GM19467 (cell line): ENCODE measurements around the gene FAM240A.
"Not testable (repeated sequence)": the region's sequence is repeated elsewhere in the genome, so short reads cannot be mapped to it uniquely, and the experiment has no call there.

Source experiments
- ATAC-seq: cut with Tn5 transposase; IDR thresholded peaks from one replicate; pipeline ENCODE4 v1.9.1; 2021; ENCODE audit warnings: mild to moderate bottlenecking, moderate library complexity; ENCODE audit not compliant: unreplicated experiment

Gene FAM240A

DNA sequence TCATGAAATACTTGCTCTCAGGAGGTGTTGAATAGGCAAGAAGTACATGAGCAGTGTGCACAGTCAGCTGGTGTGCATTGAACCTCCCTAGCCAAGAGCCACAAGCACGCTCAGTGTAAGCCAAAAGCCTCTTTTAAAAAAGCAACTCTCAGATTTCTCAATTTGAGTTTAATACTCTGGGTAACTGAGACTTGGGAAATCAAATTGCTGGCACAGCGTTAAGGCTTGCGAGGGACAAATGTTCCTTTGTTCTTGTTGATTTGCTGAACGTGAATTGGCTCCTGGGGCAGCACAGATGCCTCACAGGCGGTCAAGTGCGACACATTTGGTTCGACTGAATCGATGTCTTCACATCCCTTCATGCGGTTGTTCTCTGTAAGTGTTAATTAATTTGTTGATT is at the start of gene FAM240A:
TSS of gene FAM240A (plus strand) at position 202 of the 400 bp plus-strand sequence. CDS start at position 361, 159 bp downstream.
- no peak for ATAC-seq

DNA sequence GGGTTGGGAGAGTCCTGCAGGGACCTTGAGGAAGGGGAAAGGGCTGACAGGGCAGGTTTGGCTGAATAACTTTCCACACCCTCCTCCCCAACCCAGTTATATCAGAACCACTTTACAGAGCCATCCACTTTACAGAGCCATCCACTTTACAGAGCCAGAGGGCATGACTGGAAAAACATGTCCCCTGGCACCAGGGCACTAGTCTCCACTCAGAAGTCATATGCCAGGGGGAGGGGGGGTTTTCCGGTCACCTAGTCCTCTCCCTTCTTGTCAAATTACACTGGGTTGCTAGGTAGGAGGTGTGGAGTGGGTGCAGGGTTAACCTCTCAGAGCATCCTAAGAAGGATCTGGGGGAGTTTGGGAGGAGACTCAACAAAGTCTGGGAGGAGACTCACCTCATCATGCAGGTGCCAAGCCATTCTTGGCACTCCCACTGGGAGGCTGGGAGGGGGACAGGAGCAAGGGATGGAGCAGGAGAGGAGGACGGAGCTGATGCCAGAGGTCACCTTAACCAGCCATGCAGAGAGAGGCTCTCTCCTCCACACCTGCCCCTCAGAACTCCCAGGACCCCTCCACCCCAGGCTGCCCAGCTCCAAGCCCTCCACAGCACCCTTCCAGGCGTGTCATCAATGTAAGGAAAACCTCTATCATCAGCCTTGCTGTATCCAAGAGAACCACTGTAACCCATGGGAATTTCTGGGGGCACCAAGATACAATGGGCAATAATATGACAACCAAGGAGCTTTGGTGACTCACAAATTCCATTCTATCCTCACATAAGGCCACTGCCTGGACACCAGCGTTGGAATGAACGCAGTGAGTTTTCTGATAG is 47.9 kb upstream of the FAM240A start:
- ATAC-seq = no peak

DNA sequence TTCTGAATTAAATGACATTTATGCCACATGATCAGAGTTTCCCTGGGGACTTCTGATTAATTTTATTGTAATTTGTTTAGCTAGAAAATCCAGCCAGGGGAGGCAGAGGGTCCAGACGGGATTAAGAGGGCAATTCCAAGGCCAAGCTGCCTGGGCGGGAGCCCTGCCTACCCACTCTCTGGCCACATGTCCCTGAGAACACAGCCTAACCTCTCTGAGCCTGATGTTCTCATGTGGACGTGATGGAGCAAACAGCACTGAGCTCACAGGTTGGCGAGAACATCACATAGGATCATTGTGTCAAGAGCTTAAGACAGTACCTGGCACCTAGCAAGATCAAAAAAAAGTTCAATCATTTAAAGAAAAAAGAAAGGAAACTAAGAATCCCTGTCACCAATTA is 47.2 kb upstream of the FAM240A start:
- no peak for ATAC-seq

DNA sequence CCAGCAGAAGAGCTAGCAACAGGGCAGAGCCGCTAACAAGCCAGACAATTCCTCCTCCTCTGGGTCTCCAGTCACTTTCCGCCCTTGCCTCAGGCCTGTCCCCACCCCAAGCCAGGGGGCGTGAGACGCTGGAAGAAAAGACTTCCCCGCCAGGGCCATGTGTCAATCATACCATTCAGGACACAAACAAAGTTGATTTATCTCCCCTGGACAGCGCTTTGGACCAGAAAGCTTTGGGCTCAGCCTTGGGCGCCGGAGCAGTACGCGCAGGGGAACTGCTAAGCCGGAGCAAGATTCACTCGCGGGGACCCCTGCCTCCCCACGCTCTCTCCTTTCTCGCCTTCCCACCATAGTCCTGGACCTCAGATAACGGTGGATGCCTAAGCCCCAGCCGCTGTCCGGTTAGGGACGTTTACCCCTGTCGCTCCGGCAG is 46.7 kb upstream of the FAM240A start:
- ATAC-seq = no peak

DNA sequence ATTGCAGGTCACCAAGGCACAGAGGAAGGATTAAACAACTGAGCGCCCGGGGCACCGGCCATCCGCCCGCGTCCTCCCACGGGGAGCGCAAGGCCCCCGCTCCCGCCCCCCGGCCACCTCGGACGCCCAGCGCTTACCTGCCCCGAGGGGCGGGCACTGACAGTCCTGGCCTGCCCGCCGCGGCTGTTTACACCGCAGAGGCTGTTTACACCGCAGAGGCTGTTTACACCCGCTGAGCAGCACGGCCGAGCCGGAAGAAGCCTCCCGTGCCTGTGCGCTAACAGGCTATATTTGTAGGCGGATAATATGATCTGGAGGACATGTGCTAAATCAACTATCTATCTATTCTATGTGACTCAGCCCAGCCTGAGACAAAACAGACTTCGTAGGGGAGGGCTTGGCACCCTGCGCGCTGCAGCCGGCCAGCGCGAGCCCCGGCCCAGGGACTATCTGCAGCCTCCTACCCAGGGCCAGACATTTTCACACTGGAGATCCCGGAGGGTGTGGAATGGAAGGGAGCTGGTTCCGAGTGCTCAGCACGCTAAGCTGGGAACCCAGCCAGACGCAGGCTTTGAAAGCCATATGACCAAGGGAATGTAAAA is 46.2 kb upstream of the FAM240A start, which contains the start of gene LRRC2:
TSS of gene LRRC2 (minus strand) at position 263 of the 602 bp plus-strand sequence. CDS start 14,711 bp downstream, outside the sequence.
- no peak for ATAC-seq

DNA sequence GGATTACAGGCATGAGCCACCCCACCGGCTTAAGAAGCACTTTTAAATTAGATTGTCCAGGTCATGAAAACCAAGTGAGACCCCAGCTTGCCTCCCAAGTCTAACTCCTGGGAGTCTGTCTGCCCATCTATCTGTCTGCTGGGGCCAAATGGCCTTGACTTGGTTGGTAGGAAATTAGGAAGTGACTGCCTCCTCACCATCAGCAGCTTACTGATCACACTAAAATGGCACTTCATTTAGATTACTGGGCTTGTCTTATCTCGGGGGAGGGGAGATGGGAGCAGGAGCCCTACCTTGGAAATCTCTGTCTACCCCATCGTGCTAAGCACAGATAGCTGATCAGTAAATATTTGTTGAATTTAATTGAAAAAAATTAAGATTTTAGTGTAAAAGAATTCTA is 40.6 kb upstream of the FAM240A start:
- no peak for ATAC-seq

DNA sequence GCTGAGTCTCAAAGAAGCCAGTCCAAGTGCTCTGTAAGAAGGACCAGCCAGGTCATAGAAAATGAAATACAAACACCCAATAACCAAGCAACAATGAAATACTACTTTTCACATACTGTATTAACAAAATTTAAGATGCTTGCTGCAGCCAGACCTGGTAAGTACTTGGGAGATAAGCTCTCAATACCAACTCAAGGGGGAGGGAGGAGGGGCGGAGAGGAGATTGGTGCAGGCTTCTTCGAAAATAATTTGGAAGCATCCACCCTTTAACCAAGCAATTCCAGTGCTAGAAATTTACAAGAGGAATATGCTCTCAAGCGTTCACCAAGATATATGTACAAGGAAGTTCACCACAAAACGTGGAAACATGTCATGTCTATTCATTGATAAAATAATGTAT is 38.6 kb upstream of the FAM240A start:
- ATAC-seq = no peak

DNA sequence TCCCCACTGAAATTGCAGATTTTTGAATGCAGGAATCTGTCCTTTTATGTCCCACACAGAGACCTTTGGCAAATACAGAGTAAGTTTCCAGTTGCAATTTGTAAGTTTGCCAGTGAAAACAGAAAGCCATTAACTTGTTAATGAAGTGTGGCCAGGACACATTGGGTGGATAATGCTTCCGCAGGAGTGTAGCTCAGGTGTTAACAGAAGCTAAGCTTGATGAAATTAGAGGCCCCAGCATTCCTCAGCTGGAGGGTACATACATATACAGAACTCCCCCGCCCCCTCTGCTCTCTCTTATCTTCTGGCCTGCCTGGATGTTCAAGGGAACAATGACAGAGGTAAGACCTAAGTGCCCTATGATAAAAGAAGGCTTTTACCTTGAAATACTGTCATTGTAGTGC is 38.1 kb upstream of the FAM240A start:
- ATAC-seq = no peak

DNA sequence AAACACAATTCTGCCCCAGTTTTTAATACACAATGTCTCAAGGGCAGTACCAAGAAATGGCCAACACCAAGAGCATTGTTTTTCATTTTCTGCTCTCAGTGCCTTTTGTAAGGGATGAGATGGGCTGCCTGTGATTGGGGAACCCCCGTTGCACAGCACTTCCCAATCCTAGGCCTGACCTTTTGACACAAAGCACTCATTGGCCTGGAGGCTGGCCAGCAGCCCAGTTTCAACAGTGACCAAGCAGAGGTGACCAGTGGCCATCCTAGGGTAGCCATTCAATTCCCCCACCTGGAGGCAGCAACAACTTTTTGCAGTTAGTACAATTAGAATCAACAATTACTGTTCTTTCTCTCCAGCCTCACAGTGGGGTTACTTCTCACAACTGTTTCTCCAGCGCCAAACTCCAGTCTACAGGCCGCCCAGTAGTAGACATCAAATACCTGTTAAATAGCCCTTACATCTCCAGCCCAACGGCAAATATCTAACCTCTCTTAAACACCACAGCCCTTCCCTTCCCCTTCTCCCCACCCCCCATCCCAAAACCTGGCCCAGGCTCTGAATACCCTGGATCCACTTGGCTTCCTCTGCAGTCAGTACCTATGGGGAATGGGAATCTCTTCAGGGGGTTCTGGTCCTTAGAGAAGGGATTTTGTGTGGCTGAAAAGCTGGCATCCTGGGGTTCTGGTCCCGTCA is 37.3 kb upstream of the FAM240A start:
- no peak for ATAC-seq

DNA sequence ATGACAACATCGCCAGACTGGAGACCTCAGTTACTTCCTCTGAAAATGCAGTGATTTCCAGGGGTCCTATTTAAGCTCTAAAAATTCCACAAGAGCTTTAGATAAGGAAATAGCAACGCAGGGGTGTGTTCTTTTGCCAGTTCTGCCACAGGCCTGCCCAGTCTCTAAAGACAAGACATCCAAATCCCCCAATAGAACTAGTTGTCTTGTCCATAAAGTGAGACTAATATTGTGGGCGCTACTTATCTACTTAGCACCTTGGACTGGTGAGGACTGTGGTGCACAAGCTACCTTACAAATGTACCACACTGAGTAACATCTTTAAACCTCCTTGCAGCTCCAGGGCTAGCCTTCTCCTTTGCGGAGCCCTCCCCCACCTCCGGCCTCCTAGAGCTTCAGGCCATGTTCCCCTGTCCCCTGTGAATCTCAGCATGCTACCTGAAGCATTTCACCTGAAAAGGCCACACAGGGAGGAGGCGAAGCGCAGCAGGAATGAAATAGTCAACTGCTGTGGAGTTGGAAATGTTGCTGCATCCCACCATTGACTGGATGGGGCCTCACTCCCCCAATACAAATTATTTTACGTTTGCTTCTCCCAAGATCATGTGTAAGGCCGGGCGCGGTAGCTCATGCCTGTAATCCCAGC is 36.6 kb upstream of the FAM240A start:
- no peak for ATAC-seq

DNA sequence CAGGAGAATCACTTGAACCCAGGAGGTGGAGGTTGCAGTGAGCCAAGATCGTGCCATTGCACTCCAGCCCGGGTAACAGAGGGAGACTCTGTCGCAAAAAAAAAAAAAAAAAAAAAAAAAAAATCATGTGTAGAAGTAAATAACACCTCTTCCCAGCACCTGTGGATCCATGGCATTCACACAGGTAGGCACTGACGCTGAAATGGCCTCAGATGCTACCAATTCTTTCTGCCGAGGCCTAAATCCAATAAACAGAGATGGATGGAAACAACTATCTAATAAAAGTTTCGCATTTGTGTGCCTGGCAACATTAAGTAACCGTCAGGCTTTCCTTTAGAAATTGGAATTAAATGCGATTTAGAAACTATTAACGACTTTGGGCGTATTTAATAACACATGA is 35.9 kb upstream of the FAM240A start:
- no peak for ATAC-seq

DNA sequence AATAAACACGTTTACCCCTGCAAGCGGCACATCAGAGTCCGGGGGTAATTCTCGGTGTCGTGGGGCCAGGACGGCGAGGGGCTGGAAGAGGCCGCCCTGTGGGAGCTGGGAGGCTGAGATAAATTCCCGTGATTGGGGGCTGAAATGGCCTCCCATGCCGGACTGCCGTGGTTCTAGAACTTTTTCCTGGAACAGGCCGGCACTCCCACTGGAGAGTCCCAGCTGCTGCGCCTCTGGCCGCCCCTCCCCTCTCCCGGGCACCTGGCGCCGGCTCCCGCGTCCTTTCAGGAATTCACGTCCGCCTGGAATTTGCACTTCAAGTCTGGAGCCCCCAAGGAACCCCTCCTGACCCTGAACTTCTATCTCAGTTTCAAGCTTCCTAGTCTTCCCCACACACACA is 35.4 kb upstream of the FAM240A start:
- ATAC-seq = no peak

DNA sequence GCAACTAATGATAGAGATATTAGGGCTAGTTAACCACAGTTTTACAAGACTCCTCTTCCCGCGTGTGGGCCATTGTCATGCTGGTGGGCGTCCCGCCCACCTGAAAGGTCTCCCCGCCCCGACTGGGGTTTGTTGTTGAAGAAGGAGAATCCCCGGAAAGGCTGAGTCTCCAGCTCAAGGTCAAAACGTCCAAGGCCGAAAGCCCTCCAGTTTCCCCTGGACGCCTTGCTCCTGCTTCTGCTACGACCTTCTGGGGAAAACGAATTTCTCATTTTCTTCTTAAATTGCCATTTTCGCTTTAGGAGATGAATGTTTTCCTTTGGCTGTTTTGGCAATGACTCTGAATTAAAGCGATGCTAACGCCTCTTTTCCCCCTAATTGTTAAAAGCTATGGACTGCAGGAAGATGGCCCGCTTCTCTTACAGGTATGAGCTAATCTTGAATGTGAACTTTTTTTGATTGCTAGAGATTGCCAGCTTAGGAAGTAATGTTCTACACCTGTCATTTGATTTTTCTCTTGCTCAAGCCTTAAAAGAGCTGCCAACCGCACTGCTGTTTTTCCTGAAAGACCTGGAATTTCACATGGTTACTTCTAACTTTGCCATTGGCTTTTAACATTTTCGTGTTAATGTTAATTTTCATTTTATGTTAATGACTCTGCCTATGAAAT is 34.6 kb upstream of the FAM240A start:
- ATAC-seq = not testable (repeated sequence)

DNA sequence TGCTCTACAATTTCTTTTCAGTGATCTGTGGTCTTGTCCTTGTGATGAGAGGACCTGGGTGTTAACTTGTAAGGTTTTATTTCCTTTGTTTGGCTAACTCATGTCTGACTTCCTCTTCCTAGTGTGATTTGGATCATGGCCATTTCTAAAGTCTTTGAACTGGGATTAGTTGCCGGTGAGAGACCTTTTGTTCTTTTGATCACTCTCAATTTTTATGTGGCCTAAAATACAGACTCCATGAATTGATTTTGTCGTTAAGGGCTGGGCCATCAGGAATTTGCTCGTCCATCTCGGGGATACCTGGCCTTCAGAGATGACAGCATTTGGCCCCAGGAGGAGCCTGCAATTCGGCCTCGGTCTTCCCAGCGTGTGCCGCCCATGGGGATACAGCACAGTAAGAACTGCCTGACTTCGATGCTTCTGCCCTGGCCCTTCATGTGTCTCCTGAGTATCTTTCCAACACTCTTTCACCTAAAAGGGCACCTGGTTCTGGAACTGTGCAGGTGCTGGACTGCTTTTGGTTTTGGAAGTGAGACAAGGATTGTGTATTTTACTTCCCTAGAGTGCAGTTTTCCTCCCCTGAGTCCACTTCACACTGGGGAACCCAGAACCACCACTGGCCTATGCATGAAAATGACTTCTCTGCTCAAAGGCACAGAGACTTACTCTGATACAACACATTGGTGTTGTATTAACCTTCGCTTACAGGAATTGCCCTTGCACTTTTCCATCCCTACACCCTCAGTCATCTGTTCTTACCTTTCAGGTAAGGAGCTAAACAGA is 33.2 kb upstream of the FAM240A start:
- no peak for ATAC-seq

DNA sequence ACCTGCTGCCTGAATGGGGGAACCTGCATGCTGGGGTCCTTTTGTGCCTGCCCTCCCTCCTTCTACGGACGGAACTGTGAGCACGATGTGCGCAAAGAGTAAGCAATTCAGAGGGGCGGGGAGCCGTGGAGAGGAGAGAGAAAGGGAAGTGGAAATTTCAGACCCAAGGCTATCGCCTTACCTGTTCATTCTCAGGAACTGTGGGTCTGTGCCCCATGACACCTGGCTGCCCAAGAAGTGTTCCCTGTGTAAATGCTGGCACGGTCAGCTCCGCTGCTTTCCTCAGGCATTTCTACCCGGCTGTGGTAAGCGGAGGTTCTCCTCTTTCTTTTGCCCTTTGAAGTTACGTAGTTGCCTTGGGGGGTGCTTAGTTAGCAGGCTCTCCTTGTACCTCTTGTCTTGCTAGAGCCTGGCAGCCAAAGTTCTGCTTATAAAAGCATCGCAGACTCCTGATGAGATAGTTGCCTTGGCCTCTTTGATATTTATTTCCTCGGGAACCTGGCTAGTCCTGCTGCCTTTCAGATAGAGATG is 32.5 kb upstream of the FAM240A start:
- no peak for ATAC-seq

DNA sequence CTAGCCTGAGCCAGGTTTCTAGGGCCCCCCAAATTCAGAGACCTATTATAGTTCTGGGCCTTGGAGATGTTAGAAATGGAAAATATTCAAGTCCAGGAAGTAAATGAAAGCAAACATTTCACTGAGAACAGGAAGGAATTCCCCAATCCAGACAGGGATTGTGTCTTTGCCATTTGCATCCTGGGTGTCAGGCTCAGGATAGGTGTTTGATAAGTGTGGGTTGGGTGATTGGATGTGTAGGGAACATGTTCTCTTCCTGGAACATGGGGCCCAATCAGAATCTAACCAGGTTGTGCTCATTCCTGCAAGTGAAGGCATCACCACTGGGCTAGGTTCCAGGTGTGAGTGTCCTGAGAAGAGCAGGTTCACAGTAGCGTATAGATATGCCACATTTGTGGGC is 31.6 kb upstream of the FAM240A start:
- no peak for ATAC-seq

DNA sequence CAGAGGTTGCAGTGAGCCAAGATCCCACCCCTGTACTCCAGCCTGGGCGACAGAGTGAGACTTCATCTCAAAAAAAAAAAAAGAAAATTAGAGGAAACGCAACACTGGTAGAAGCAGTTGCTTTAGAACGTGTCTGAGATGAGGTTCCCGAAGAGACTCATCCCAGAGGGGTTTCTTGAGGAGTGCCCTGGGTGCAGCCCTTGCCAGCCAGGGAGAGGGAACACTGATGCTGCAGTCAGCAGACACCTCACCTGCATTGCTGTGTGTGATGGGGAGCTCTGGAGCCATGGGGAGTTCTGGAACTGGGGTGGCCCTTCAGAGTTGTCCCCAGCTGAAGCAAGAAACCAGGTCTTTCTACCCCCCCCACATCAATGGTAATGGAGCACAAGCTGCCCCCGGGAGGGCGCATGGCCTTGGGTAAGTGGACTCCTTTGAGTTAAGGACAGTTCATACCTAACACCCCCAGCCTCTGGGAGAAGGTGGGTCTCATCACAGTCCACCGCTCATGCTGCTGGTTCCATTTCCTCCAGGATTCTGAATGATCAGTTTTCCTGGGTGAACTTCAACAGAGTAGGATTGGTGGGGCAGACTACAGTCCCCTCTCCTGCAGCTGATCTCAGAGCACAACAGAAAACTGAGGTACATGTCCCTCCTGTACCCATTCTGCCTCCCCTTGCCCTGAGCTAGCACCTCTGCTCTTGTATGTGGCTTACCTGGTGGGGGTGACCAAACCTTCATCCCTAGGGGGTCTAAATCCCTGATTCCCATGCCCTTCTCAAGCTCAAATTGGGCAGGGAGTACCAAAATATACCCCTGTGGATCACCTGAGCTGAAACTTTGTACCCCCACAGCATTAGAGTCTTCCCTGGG is 27.5 kb upstream of the FAM240A start:
- ATAC-seq = no peak

DNA sequence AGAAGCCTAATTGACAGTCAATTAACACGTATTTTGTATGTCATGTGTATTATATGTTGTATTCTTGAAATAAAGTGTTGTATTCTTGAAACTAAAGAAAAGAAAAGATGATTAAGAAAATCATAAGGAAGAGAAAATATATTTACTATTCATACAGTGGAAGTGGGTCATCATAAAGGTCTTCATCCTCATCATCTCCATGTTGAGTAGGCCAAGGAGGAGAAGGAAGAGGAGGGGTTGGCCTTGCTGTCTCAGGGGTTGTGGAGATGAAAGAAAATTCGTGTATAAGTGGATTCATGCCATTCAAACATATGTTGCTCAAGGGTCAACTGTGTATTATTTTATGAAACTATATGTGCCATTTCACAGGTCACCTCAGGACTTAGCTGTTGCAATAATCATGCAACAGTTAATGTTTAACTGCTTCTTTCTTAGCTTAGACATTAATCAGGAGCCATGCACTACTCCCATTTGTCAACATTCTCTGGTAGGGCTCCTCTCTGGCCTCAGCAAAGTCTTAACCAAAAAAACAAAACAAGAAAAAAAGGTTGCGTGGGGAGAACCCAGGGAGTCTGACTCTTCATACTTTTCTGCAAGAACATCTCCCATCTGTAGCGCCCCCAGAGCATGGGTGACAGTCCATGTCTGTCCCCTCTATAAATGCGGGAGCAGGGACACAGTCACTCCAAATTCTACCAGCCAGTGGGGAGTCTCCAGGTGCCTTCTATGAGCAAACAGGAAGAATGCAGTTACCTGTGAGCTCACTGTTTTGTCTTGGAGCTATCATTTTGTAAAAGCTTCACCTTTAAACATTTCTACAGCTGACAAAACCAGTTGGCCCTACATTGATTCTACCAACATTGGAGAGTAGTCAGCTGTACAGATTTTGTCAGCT is 26.3 kb upstream of the FAM240A start:
- ATAC-seq = no peak
